GM12874 (cell line): Measurements from ENCODE around the gene AURKB.

Experiments
- CTCF ChIP-seq: IDR thresholded peaks from 2 replicates; pipeline ENCODE4 v1.5.1; 2011; ENCODE audit warnings: low read depth, mild to moderate bottlenecking, control low read depth, low read length, moderate library complexity; ENCODE audit not compliant: insufficient read depth

The AURKB gene

GRCh38 chr17:8234361-8235270, 24.2 kb upstream of the AURKB start:
- TF ChIP-seq CTCF, result no peak

GRCh38 chr17:8231701-8232100, 21.3 kb upstream of the AURKB start:
- TF ChIP-seq CTCF, result no peak

- TF ChIP-seq CTCF, result no peak
Measured at GRCh38 chr17:8227238-8227581, 16.8 kb upstream of the AURKB start.

GRCh38 chr17:8226536-8227237, 16.3 kb upstream of the AURKB start:
- no peak for TF ChIP-seq CTCF

GRCh38 chr17:8225813-8226535, 15.6 kb upstream of the AURKB start:
- no peak for TF ChIP-seq CTCF

GRCh38 chr17:8224891-8225812, 14.8 kb upstream of the AURKB start:
- no peak for TF ChIP-seq CTCF
